HEK293 (cell line): ENCODE results near the gene TOM1.
A peak's percentile ranks its signal among the peaks of the same experiment; 100 is the strongest.

Experiments
- EGR2 ChIP-seq: fragments of 450-650 bp; formaldehyde crosslinking; IDR thresholded peaks from 2 replicates; pipeline ENCODE4 v1.5.1; 2016; ENCODE audit warnings: low read depth, missing biosample characterization, missing genetic modification characterization
- MEIS1 ChIP-seq: sonication (generic); formaldehyde crosslinking; IDR thresholded peaks from 2 replicates; pipeline ENCODE4 v1.8.1; 2022; ENCODE audit warnings: missing genetic modification reagents, mild to moderate bottlenecking, borderline replicate concordance
- PRDM1 ChIP-seq: fragments of 450-650 bp; formaldehyde crosslinking; IDR thresholded peaks from 2 replicates; pipeline ENCODE4; 2016; ENCODE audit warnings: missing biosample characterization, missing genetic modification characterization
- REPIN1 ChIP-seq: fragments of 450-650 bp; formaldehyde crosslinking; IDR thresholded peaks from 2 replicates; pipeline ENCODE4 v1.5.1; 2017; ENCODE audit warnings: missing biosample characterization, missing genetic modification characterization, low read depth
- SCRT2 ChIP-seq: fragments of 450-650 bp; formaldehyde crosslinking; IDR thresholded peaks from 2 replicates; pipeline ENCODE4 v1.5.1; 2016; ENCODE audit warnings: missing biosample characterization, missing genetic modification characterization
- ZNF114 ChIP-seq: fragments of 450-650 bp; formaldehyde crosslinking; IDR thresholded peaks from 2 replicates; pipeline ENCODE4 v1.5.0; 2017; ENCODE audit warnings: missing biosample characterization, missing genetic modification characterization
- ZNF140 ChIP-seq: fragments of 450-650 bp; formaldehyde crosslinking; IDR thresholded peaks from 2 replicates; pipeline ENCODE4 v1.5.1; 2016; ENCODE audit warnings: missing biosample characterization, missing genetic modification characterization
- ZNF175 ChIP-seq: fragments of 450-650 bp; formaldehyde crosslinking; IDR thresholded peaks from 2 replicates; pipeline ENCODE4 v1.5.1; 2016; ENCODE audit warnings: missing biosample characterization, missing genetic modification characterization
- ZNF221 ChIP-seq: fragments of 450-650 bp; formaldehyde crosslinking; IDR thresholded peaks from 2 replicates; pipeline ENCODE4 v1.5.1; 2017; ENCODE audit warnings: missing biosample characterization, missing genetic modification characterization, borderline replicate concordance
- ZNF510 ChIP-seq: fragments of 450-650 bp; formaldehyde crosslinking; IDR thresholded peaks from 2 replicates; pipeline ENCODE4 v1.5.1; 2018; ENCODE audit warnings: mild to moderate bottlenecking, missing genetic modification characterization, missing biosample characterization; ENCODE audit not compliant: insufficient replicate concordance
- ZNF560 ChIP-seq: fragments of 450-650 bp; formaldehyde crosslinking; IDR thresholded peaks from 2 replicates; pipeline ENCODE4 v1.5.1; 2017; ENCODE audit warnings: missing biosample characterization, missing genetic modification characterization, borderline replicate concordance
- ZNF561 ChIP-seq: fragments of 450-650 bp; IDR thresholded peaks from 2 replicates; pipeline ENCODE4 v1.5.1; 2018; ENCODE audit warnings: missing biosample characterization, missing genetic modification characterization, borderline replicate concordance
- ZNF670 ChIP-seq: fragments of 450-650 bp; formaldehyde crosslinking; IDR thresholded peaks from 2 replicates; pipeline ENCODE4 v1.5.1; 2016; ENCODE audit warnings: missing biosample characterization, missing genetic modification characterization, low read depth
- ZNF792 ChIP-seq: fragments of 450-650 bp; formaldehyde crosslinking; IDR thresholded peaks from 2 replicates; pipeline ENCODE4 v1.5.1; 2016; ENCODE audit warnings: missing biosample characterization, missing genetic modification characterization
- TF ChIP-seq, protein P1 (sequence below): fragments of 450-650 bp; formaldehyde crosslinking; IDR thresholded peaks from 2 replicates; pipeline ENCODE4 v1.5.1; 2016; ENCODE audit warnings: missing biosample characterization, missing genetic modification characterization
- TF ChIP-seq, protein P2 (sequence below): fragments of 450-650 bp; formaldehyde crosslinking; IDR thresholded peaks from 2 replicates; pipeline ENCODE4 v1.5.1; 2016; ENCODE audit warnings: missing biosample characterization, missing genetic modification characterization
- TF ChIP-seq, protein P3 (sequence below): fragments of 450-650 bp; formaldehyde crosslinking; IDR thresholded peaks from 2 replicates; pipeline ENCODE4; 2016; ENCODE audit warnings: missing biosample characterization, missing genetic modification characterization
- TF ChIP-seq, protein P4 (sequence below): fragments of 450-650 bp; formaldehyde crosslinking; IDR thresholded peaks from 2 replicates; pipeline ENCODE4 v1.5.1; 2017; ENCODE audit warnings: missing biosample characterization, missing genetic modification characterization
- TF ChIP-seq, protein P5 (sequence below): fragments of 450-650 bp; formaldehyde crosslinking; IDR thresholded peaks from 2 replicates; pipeline ENCODE4 v1.5.1; 2016; ENCODE audit warnings: missing biosample characterization, missing genetic modification characterization, borderline replicate concordance

TOM1 gene

DNA sequence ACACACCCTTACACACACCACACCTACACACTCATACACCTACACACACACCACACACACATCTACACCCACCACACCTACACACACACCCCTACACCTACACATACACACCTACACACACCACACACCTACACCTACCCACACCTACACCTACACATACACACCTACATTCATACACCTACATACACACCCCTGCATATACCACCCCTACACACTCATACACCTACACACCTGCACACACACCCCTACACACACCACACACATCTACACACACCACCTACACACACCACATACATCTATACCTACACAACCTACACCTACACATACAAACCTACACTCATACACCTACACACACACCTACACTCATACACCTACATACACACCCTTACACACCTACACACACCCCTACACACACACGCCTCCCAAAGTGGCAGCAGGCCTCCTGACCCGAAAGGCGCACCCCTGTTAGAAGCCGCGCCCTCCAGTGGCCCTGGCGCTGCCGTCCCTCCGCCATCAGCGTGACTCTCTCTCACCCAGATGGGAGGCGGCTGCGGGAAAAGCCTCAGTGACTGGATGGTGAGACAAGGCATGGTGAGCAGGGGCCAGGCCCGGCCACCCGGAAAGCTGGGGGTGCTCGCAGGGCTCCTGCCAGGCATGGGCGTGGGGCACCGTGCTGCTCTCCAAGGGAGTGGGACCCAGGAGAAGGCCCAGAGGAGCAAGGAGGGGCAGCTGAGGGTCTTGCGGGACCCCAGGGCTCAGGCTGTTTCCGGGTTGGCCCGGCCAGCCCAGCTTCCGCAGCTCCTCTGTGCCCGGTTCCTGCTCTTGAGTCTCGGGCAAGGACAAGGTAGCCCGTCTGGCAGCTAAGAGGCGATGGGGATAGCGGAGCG lies 44.2 kb downstream of the TOM1 start (continued):
- TF ChIP-seq ZNF510 (tag by site-specific recombination) (no peak), ZNF670 (no peak), EGR2 (tag by site-specific recombination) (peak; percentile 98), ZNF175 (tag by site-specific recombination) (0 out of 2 replicates have a peak, but pooled peaks have one; percentile 39), ZNF114 (tag by site-specific recombination) (no peak), ZNF140 (tag by site-specific recombination) (peak; percentile 10; the same call in 1 of the 2 replicates), PRDM1 (tag by site-specific recombination) (no peak), MEIS1 (no peak), SCRT2 (tag by site-specific recombination) (no peak), ZNF221 (no peak), ZNF792 (tag by site-specific recombination) (no peak), ZNF560 (tag by site-specific recombination) (no peak), REPIN1 (tag by site-specific recombination) (no peak), ZNF561 (no peak)
- TF ChIP-seq, protein P1, sequence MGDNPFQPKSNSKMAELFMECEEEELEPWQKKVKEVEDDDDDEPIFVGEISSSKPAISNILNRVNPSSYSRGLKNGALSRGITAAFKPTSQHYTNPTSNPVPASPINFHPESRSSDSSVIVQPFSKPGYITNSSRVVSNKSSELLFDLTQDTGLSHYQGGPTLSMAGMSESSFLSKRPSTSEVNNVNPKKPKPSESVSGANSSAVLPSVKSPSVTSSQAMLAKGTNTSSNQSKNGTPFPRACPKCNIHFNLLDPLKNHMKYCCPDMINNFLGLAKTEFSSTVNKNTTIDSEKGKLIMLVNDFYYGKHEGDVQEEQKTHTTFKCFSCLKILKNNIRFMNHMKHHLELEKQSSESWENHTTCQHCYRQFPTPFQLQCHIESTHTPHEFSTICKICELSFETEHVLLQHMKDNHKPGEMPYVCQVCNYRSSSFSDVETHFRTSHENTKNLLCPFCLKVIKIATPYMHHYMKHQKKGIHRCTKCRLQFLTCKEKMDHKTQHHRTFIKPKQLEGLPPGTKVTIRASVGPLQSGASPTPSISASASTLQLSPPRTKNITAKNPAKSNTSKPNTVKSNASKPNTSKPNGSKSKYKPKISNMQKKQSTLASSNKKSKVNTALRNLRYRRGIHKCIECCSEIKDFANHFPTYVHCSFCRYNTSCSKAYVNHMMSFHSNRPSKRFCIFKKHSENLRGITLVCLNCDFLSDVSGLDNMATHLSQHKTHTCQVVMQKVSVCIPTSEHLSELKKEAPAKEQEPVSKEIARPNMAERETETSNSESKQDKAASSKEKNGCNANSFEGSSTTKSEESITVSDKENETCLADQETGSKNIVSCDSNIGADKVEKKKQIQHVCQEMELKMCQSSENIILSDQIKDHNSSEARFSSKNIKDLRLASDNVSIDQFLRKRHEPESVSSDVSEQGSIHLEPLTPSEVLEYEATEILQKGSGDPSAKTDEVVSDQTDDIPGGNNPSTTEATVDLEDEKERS, result no peak
- TF ChIP-seq, protein P2, sequence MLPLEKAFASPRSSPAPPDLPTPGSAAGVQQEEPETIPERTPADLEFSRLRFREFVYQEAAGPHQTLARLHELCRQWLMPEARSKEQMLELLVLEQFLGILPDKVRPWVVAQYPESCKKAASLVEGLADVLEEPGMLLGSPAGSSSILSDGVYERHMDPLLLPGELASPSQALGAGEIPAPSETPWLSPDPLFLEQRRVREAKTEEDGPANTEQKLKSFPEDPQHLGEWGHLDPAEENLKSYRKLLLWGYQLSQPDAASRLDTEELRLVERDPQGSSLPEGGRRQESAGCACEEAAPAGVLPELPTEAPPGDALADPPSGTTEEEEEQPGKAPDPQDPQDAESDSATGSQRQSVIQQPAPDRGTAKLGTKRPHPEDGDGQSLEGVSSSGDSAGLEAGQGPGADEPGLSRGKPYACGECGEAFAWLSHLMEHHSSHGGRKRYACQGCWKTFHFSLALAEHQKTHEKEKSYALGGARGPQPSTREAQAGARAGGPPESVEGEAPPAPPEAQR (tag by site-specific recombination), result no peak
- TF ChIP-seq, protein P3, sequence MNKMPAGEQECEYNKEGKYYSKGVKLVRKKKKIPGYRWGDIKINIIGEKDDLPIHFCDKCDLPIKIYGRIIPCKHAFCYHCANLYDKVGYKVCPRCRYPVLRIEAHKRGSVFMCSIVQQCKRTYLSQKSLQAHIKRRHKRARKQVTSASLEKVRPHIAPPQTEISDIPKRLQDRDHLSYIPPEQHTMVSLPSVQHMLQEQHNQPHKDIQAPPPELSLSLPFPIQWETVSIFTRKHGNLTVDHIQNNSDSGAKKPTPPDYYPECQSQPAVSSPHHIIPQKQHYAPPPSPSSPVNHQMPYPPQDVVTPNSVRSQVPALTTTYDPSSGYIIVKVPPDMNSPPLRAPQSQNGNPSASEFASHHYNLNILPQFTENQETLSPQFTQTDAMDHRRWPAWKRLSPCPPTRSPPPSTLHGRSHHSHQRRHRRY, result no peak
- TF ChIP-seq, protein P4, sequence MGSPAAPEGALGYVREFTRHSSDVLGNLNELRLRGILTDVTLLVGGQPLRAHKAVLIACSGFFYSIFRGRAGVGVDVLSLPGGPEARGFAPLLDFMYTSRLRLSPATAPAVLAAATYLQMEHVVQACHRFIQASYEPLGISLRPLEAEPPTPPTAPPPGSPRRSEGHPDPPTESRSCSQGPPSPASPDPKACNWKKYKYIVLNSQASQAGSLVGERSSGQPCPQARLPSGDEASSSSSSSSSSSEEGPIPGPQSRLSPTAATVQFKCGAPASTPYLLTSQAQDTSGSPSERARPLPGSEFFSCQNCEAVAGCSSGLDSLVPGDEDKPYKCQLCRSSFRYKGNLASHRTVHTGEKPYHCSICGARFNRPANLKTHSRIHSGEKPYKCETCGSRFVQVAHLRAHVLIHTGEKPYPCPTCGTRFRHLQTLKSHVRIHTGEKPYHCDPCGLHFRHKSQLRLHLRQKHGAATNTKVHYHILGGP (tag by site-specific recombination), result 0 out of 2 replicates have a peak, but pooled peaks have one; percentile 14
- TF ChIP-seq, protein P5, sequence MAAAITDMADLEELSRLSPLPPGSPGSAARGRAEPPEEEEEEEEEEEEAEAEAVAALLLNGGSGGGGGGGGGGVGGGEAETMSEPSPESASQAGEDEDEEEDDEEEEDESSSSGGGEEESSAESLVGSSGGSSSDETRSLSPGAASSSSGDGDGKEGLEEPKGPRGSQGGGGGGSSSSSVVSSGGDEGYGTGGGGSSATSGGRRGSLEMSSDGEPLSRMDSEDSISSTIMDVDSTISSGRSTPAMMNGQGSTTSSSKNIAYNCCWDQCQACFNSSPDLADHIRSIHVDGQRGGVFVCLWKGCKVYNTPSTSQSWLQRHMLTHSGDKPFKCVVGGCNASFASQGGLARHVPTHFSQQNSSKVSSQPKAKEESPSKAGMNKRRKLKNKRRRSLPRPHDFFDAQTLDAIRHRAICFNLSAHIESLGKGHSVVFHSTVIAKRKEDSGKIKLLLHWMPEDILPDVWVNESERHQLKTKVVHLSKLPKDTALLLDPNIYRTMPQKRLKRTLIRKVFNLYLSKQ (tag by site-specific recombination), result no peak
